WTC11 (cell line): ENCODE results near the gene HIBADH.

ENCODE experiments used
- ESRRA ChIP-seq: sonication (generic); formaldehyde crosslinking; IDR thresholded peaks from 2 replicates; pipeline ENCODE4 v1.8.1; 2022; ENCODE audit warnings: mild to moderate bottlenecking, missing genetic modification reagents, borderline replicate concordance
- FOXP1 ChIP-seq: sonication (generic); formaldehyde crosslinking; IDR thresholded peaks from 2 replicates; pipeline ENCODE4 v1.8.0; 2022; ENCODE audit warnings: missing genetic modification reagents, mild to moderate bottlenecking, moderate library complexity, borderline replicate concordance
- MLX ChIP-seq: sonication (generic); formaldehyde crosslinking; IDR thresholded peaks from 2 replicates; pipeline ENCODE4 v1.8.1; 2023; ENCODE audit warnings: mild to moderate bottlenecking, missing genetic modification reagents, moderate library complexity
- PRRX2 ChIP-seq: fragments of 250-450 bp; sonication (Bioruptor Pico); IDR thresholded peaks from 2 replicates; pipeline ENCODE4 v1.8.0; 2021; ENCODE audit warnings: mild to moderate bottlenecking
- SOX15 ChIP-seq: fragments of 250-450 bp; sonication (Bioruptor Pico); IDR thresholded peaks from 2 replicates; pipeline ENCODE4 v1.9.0; 2021; ENCODE audit warnings: mild to moderate bottlenecking
- TF ChIP-seq, protein P1 (sequence below): sonication (generic); formaldehyde crosslinking; IDR thresholded peaks from 2 replicates; pipeline ENCODE4 v1.8.0; 2022; ENCODE audit warnings: mild to moderate bottlenecking, missing genetic modification reagents
- TF ChIP-seq, protein P2 (sequence below): fragments of 200-600 bp; IDR thresholded peaks from 2 replicates; pipeline ENCODE4 v1.8.0; 2022; ENCODE audit warnings: antibody characterized with exemption

- TF ChIP-seq SOX15 = no peak
- no peak for TF ChIP-seq MLX
- TF ChIP-seq, protein P1, sequence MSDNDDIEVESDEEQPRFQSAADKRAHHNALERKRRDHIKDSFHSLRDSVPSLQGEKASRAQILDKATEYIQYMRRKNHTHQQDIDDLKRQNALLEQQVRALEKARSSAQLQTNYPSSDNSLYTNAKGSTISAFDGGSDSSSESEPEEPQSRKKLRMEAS = no peak
- TF ChIP-seq, protein P2, sequence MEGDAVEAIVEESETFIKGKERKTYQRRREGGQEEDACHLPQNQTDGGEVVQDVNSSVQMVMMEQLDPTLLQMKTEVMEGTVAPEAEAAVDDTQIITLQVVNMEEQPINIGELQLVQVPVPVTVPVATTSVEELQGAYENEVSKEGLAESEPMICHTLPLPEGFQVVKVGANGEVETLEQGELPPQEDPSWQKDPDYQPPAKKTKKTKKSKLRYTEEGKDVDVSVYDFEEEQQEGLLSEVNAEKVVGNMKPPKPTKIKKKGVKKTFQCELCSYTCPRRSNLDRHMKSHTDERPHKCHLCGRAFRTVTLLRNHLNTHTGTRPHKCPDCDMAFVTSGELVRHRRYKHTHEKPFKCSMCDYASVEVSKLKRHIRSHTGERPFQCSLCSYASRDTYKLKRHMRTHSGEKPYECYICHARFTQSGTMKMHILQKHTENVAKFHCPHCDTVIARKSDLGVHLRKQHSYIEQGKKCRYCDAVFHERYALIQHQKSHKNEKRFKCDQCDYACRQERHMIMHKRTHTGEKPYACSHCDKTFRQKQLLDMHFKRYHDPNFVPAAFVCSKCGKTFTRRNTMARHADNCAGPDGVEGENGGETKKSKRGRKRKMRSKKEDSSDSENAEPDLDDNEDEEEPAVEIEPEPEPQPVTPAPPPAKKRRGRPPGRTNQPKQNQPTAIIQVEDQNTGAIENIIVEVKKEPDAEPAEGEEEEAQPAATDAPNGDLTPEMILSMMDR = no peak
- TF ChIP-seq ESRRA (CRISPR knock-in tag) = no peak
- TF ChIP-seq PRRX2 (CRISPR knock-in tag) = no peak
- no peak for TF ChIP-seq FOXP1 (CRISPR knock-in tag)
These were observed 49.5 kb upstream of the HIBADH start for GRCh38 chr7:27712217-27712616.
